NOMO-1 (cell line): Measurements from ENCODE around the gene TBCA.

Experiments used
- DNase-seq, 2 experiments: peaks; one replicate each; lab custom pipeline; 2025; ENCODE audit not compliant: unreplicated experiment in 2 of 2; lab: John Stamatoyannopoulos, UW

TBCA gene

GRCh38 chr5:77718934-77719610 lies 57.1 kb downstream of the TBCA start:
- DNase-seq, result no peak

- no peak for DNase-seq
Observed at GRCh38 chr5:77709993-77710685, 66.0 kb downstream of the TBCA start.

- no peak for DNase-seq
Observed at GRCh38 chr5:77709340-77709739, 66.8 kb downstream of the TBCA start.

- DNase-seq, result no peak
Observed at GRCh38 chr5:77707791-77708190, 68.3 kb downstream of the TBCA start.

- peak; percentile 2 to 10 for DNase-seq
Observed at GRCh38 chr5:77699569-77699968, 76.6 kb downstream of the TBCA start.

GRCh38 chr5:77698920-77699319 lies 77.2 kb downstream of the TBCA start:
- DNase-seq, result no peak

GRCh38 chr5:77697692-77698091 lies 78.4 kb downstream of the TBCA start:
- no peak for DNase-seq

- DNase-seq, result no peak
Observed at GRCh38 chr5:77696120-77696519, 80.0 kb downstream of the TBCA start.

GRCh38 chr5:77693913-77694312 lies 82.2 kb downstream of the TBCA start:
- DNase-seq, result no peak

GRCh38 chr5:77683171-77683732 lies 92.9 kb downstream of the TBCA start:
- DNase-seq, result no peak

GRCh38 chr5:77670526-77670925 lies 105.6 kb downstream of the TBCA start:
- DNase-seq, result no peak

GRCh38 chr5:77669677-77670076 lies 106.5 kb downstream of the TBCA start:
- DNase-seq, result no peak

GRCh38 chr5:77663090-77663863 lies 112.9 kb downstream of the TBCA start:
- DNase-seq, result no peak

- no peak for DNase-seq
Observed at GRCh38 chr5:77662635-77663034, 113.5 kb downstream of the TBCA start.

- no peak for DNase-seq
Observed at GRCh38 chr5:77658662-77659061, 117.5 kb downstream of the TBCA start.

- DNase-seq, result no peak
Observed at GRCh38 chr5:77651343-77651742, 124.8 kb downstream of the TBCA start.

- no peak for DNase-seq
Observed at GRCh38 chr5:77650686-77651085, 125.5 kb downstream of the TBCA start.

- DNase-seq, result no peak
Observed at GRCh38 chr5:77649776-77650175, 126.4 kb downstream of the TBCA start.

- no peak for DNase-seq
Observed at GRCh38 chr5:77645995-77646639, 130.0 kb downstream of the TBCA start.

GRCh38 chr5:77645158-77645994 lies 130.8 kb downstream of the TBCA start:
- DNase-seq, result peak in 1 of 2 experiments; percentile 15
